HG02798 (cell line): ENCODE results near the gene CCDC85A.

Experiments used
- ATAC-seq: cut with Tn5 transposase; IDR thresholded peaks from one replicate; pipeline ENCODE4 v1.9.1; 2021; ENCODE audit warnings: mild to moderate bottlenecking; ENCODE audit not compliant: unreplicated experiment, poor library complexity

The CCDC85A gene

DNA sequence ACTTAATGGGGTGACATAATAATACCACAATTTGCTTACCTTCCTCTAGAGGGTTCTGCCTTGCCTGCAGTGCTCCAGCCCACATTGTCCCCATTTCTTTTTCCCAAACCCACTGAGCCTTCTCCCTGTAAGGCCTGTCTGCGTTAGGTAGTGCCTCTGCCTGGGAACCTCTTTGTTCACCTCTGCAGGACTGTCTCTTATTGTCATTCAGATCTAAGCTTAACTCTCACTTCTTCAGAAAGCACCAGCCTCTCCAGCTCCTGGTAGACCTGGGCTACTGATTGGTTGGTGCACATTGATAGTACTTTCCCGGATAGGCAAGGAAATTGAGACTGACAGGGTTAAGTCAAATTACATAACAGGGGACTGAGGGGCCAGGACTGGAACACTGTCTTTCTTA, 49.1 kb downstream of the CCDC85A start:
- no peak for ATAC-seq

DNA sequence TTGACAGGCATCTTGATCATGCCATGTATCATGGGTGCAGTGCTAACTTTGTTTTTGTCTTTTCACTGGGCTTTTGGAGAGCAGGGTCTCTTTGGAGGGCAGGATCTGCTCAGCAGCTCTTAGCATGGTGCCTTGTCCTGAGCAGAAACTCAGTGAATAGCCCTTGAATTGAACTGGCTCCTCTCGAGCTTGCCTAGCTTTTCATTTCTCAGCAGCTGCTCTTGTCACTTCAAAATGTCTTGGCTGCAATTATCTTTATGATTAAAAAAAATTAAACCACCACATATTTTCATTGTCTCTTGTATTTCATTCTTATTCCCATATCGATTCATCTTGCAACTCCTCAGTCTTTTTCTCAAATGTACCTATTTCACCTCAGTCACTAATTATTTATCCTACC, 50.5 kb downstream of the CCDC85A start:
- no peak for ATAC-seq

DNA sequence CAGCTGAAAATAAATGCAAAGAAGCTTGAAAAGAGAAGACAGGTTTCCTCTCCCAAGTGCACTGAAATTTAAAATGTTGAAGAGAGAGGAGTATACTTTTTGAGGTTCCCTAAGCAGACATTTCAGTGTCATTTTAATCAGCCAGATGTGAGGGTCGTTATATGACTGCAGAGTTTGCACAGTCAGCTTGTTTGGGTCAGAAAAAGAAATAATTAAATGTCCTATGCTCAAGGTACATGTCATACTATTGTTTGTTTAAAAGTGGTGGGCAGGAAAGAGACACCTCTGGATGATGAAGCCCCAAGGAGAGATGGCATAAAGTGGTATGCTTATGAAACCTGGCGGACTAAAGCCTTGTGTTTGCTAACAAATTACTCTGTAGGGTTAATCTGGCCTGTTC, 55.2 kb downstream of the CCDC85A start:
- no peak for ATAC-seq

DNA sequence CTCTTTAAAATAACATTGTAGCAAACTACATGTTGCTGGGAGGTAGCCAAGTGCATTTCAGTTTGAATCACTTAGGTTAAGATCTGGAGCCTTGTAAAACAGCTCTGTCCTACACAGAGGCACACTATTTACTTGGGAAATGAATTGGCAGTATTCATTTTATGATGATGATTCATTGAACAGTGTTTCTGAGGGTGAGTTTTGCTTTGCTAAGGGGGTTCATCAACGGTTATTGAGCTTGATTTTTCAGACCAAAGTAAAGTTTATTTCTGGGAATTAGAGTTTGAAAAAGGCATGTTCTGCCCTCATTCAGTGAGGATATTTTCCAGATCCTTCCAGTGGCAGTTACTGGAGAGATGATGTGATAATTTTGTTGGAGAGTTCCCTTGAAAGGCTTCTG, 55.6 kb downstream of the CCDC85A start:
- no peak for ATAC-seq

DNA sequence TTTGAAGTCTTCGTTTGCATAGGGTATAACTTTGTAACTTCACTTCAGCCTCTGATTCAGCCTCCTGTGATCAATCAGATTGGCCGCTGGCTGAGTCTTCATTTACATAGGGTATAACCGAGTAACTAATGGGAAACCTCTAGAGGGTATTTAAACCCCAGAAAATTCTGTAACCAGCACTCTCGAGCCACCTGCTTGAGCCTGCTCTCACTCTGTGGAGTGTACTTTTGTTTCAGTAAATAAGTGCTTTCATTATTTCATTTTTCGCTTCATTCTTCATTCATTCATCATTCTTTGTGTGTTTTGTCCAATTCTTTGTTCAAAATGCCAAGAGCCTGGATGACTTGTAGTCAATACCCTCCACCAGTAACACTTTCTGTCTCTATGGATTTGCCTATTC, 56.4 kb downstream of the CCDC85A start:
- no peak for ATAC-seq

DNA sequence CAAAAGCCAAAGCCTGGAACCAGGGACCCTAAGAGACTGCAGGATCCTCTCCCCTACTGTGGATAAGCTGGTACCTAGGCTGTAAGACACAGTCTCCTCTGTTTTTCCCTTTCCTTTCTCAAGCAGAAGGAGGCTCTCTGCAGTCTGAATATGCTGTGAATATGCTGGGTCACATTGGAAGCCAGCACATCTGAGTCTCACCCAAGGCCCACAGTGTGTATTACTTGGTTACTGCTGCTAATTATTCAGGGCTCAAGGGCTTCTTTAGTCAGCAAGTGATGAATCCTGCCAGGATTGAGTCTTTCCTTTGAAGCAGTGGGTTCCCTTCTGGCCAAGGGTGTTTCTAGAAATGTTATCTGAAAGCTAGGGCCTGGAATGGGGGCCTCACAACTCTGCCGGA, 60.7 kb downstream of the CCDC85A start:
- no peak for ATAC-seq

DNA sequence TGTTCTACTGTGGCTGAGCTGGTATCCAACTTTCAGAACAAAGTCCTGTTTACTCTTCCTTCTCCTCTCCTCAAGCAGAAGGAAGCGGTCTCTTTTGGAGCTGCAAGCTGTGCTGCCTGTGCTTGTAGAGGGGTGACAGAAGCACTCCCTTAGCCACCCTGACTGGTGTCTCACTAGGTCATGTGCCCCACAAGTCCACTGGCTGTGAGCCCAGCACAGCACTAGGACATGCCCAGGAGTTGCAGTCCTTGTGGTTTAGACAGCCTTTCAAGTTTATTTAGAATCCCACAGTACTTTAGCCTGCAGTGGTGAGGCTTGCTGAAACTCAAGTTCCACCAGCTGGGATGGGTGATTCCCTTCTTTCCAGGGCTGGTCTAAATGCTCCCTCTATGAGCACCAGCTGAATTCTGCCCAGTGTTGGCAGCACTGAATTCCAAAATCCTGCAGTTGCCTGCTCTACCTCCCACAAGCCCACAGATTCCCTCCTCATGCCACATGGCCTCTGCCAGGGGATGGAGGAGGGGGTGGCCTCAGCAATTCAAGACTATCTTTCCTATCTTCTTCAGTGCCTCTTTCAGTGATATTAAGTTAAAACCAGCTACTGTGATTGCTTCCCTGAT, 61.2 kb downstream of the CCDC85A start:
- ATAC-seq: no peak

DNA sequence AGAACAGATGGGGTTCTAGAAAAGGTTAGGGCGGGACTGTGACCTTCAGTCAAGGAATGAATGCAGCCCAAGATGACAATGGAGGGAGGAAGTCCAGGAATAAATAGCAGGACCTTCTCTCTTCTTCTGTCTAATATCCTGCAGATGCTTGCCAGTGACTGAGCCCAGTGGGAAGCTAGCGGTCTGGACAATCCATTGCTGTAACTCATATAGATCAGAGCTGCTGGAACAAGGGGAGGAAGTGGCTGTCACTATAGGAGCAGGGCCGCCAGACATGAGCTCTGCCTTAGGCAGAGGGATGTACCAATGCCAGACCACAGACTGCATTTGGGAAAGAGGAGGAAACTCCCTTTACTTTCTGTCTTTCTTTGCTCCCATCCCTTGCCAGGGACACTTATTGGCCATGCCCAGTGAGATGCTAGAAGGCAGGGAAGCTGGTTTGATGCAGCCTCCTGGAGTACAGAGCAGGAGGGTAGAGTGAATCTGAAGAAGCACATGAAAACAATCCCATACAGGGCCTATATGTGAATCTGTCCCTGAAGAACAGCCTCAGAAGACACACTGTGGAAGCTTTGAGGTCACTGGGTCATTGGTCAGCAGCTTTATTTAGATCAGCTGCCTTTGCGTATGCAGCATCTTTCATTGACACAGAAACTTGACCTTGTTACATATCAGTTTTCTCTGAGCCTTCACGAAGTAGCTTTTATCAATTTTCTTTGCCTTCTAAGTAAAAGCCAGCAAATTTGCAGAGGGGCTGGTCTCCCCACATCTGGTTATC, 65.4 kb downstream of the CCDC85A start:
- ATAC-seq: no peak

DNA sequence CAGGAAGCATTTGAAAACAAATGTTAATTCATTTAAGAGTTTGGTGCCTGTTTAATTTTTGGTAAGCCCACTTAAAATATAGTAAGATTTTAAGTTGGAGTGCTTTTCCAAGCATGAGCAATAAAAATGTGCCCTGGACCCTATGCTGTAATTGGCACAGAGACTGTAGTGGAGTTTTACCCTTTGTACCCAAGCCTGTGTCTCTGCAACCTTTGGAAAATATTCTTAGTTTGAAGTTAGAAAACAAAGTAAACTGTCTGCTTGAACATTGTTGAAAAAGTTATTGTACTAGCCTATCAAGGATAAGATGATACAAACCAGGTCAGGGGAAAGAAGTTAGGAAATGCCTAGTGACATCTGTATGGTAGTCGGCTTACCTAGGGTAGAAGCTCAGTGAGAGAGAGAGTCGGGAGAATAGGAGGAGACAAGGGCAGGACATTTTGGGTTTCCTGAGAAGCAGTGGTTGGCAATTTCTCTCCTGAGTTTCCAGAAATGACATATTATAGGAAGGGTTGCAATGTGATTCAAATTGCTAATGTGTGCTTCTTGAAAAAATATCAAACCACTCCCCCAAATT, 66.5 kb downstream of the CCDC85A start:
- ATAC-seq: no peak

DNA sequence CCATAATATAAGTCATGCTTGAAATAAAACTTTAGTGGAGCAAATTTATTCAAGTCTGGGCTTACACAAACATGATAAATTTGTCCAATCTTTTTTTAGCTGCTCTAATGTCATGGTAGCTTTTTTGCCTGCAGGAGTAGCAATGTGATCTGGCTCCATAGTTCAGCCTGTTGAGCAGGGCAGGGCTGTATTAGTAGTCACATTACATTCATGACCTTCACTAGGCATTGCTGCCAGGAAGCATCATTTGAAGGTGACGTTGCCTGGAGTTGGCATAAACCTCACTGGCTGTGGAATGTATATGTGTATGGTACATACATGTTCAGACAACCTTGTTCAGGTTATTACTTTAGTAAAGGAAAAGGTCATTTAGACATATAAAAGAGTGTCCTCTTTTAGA, 76.6 kb downstream of the CCDC85A start:
- no peak for ATAC-seq

DNA sequence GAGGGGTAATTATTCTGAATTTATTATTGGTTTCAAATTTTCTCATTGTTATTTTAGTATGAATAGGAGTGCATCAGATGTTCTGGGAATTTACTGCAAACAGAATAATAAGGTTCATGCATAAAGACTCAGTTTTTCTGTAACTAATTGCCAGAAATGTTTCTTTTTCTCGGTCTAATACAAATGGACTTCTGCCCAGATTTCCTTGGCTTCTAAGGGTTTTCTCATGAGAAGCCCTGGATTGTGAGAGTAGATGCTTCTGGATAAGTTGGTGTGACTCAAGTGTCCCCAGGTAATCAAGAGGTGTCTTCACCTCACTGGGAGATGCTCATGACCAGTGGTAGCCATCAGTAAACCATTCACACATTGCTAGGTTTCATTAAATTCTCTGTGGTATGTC, 78.5 kb downstream of the CCDC85A start:
- ATAC-seq: no peak

DNA sequence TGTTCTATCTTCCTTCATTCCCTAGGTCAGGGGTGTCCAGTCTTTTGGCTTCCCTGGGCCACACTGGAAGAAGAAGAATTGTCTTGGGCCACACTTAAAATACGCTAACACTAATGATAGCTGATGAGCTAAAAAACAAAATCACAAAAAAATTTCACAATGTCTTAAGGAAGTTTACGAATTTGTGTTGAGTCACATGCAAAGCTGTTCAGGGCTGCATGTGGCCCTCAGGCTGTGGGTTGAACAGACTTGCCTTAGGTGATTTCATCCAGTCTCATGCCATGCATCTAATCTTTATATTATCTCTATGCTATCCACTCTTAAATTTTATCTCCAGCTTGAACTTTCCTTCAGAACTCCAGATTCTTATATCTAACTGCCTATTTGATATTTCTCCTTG, 80.1 kb downstream of the CCDC85A start:
- ATAC-seq: no peak

DNA sequence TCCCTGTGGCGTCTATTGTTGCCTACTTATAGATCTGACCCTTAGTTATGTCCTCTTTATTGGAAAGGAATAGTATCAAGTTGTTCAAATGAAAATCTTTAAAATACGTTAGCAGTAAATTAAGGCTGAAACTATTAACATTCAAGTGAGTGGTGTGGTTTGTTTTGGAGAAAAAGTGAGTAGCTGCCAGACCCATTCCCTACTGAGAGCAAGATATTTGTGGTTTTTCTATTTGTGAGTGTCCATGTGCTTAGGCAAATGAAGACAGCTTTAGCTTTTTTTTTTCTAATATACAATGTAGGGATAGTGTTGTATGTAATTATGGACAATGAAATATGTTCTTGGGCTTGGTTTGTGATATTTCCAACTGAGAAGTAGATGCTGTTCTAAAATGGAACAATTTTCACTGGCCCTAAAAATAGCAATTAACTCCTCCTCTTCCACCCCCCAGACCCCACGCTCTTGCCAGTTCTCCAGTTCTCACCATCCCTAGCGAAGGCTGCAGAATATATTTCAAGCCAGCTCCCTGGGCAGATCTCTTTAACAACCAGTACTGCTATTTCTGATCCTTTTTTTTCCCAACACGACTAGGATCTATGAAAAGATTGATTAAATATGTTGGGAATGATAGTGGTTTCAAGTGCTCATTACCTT, 83.1 kb downstream of the CCDC85A start:
- ATAC-seq: no peak

DNA sequence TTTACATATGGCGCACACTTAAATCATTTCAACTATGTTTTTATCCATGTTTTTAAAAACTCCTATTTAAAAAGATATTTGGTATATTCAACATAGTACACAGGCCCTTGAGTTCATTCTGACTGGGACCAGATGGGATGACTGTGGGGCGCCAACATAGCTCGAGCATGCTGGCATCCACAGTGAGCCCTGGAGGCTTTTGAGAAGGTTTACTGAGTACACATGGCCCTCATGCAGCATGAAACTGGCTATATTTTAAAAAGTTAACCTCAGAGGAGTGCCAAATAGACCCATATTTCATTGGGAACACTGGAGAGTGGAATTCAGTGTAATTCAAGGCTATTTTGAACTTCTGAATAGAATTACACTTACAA, 83.6 kb downstream of the CCDC85A start:
- no peak for ATAC-seq

DNA sequence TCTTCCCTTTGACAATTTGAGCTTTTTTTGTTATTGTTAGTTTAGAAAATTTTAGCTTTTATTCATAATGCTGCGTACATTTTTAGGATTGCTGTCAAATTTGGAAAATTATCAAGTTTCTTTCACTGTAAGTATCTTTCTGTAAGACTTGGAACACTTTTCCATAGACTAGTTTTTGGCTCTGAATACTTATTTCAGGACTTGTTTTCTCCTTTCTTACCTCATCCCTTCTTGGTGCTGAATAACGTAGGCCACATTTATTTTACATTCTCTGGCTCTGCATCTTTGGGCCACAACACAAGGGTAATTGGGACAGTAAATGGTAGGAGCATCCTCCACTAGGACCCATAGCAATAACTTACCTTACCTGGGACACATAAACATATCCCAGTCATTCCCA, 85.1 kb downstream of the CCDC85A start:
- no peak for ATAC-seq

DNA sequence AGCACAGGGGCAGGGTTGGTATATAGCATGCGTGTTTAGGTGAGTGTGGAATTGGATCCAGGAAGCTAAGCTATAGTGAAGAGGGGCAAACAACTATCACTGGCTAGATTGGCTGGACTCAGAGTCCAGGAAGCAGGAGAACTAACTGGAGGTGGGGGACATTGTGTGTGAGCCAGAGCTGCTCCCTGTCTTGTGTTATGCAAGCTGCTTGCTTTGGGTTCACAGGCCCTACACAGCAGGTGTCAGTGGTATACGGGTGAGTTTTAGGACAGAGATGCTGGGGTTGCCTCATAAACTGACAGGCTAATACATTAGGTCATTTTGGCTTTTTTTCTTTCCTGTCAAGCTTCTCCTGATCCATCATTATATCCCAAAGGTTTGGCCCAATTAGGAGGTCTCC, 87.5 kb downstream of the CCDC85A start:
- no peak for ATAC-seq

DNA sequence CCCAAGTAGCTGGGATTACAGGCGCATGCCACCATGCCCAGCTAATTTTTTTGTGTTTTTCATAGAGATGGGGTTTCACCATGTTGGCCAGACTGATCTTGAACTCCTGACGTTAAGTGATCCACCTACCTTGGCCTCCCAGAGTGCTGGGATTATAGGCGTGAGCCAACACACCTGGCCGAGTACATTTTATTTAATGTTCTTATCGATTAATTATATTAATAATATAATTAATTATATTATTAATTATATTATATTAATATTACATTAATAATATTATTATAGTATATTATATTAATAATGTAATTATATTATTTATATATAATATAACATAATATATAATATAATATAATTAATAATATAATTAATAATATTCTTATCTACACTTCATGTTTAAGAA, 101.4 kb downstream of the CCDC85A start:
- ATAC-seq: no peak

DNA sequence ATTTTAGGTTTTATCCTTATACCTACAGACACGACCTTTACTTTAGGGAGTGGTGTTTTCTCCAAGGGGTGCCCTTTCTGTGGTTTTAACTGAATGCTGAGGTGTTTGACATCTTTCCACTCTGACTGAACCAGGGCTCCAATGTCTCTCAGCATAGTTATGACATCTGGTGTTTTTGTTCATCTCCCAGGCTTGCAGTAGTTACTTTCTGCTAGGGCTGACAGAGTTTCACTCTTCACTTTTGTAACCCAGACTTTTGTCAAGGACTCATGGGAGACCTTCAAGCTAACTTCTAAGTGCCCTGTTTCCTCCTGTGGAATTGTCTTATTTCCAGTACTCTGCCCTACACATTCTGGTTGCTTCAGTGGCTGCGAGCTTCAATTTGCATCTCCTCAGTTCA, 103.1 kb downstream of the CCDC85A start:
- peak; percentile 54 for ATAC-seq

DNA sequence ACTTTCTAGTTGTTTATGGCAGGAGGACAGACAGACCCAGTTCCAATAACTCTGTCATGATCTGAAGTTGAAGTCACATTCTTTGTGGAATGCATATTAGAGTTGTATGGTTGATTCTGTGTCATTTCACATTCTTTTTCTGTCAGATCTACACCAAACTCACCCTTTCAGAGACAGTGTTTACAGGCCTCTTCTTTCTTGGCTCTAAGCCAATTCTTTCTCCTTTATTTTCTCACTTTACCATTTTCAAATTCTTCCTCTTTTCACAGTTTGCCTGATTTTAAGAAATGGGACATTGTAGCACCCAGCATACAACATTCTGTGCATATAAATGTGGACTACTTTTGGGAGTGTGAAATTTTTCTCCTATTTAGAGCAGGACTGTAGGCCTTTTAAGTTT, 103.7 kb downstream of the CCDC85A start:
- no peak for ATAC-seq

DNA sequence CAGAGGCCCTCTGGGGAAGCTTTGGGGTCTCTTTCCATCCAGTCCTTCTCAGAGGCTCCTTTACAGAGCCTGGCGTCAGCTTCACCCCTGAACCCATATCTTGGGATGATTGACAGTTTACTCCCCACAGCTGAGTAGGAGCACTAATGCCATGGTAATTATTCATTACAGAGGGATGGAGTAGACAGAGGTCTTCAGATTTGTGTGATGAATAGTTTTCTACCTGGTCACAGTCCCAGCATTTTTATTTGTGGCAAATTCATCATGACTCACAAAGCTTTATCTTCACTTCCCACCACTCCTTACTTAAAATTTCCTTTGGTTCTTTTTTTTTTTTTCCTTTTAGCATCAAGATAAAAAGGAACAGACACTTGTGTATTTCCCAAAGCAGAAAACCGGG, 104.2 kb downstream of the CCDC85A start:
- no peak for ATAC-seq

DNA sequence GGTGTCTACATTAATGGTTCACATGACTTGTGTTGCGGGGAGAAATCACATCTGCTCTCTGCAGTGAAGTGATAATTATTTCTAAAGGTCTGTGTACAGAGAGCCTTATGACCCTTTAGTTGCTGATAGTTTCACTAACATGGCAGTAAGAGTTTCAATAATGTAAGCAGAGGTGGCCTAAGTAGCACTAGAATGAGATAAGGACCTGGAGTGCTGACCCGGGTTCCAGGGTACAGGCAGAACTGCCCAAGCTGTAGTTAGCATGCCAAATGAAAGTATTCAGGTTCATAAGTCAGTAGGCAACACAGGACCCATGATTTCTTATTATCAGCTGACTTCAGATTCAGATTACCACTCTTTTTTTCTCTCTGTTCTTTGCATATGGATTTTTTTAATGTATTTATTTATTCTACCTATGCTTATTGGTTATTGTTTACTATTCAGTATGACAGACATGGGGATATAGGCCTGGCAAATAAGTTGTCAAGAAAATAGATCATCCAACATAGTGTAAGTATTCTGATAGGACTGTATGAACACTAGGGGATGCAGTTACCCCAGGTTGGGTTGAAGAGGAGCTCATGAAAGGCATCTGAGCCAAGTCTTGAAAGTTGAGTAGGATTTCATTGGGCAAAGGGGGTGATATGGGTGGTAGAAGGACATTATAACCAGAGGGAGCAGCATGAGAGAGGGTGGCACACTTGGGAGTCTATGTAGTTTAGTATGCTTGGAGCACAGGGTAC, 105.2 kb downstream of the CCDC85A start:
- no peak for ATAC-seq
